HG03103 (cell line): ENCODE measurements around the gene ABI1.
A peak's percentile ranks its signal among the peaks of the same experiment; 100 is the strongest.

Experiments used
- ATAC-seq: cut with Tn5 transposase; IDR thresholded peaks from one replicate; pipeline ENCODE4 v1.9.1; 2021; ENCODE audit warnings: low read depth; ENCODE audit not compliant: unreplicated experiment

ABI1 gene

GRCh38 chr10:26777686-26778085 lies 83.1 kb downstream of the ABI1 start:
- no peak for ATAC-seq

GRCh38 chr10:26776258-26776657 lies 84.5 kb downstream of the ABI1 start:
- no peak for ATAC-seq

DNA sequence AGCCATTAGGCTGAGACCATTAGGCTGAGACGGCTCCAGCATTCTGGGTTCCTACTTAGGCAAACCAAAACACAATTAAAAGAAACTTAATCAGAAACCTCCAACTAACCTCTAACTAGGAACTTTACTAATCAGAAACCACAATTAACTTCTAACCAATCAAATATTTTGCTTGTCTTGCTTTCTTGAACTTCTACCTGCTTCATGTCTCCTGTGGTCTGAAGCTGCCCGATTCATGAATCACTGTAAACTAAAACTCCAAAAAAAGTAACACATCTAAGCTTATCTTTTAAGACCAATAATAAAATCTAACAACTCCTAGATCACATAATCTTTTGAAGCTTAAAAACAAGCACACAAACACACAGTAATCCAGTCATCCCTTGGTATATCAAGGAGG lies 87.1 kb downstream of the ABI1 start:
- ATAC-seq = no peak

GRCh38 chr10:26770069-26770468 lies 90.7 kb downstream of the ABI1 start:
- ATAC-seq = no peak

DNA sequence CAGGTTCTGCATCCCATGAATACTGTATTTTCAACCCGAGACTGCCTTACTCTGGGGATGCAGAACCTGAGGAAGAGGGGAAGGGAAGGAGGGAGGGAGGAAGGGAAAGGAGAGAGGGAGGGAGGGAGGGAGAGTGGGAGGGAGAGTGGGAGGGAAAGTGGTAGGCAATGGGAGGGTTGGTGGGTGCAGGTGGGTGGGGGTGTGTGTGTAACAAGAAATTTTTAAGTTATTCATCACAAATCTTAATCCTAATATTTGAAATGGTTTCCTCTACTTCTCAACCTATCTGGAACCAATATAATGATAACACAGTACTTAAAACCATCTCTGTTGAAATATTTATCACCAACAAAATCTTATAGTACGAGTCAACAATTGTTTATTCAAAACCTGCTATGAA lies 95.2 kb downstream of the ABI1 start:
- no peak for ATAC-seq

DNA sequence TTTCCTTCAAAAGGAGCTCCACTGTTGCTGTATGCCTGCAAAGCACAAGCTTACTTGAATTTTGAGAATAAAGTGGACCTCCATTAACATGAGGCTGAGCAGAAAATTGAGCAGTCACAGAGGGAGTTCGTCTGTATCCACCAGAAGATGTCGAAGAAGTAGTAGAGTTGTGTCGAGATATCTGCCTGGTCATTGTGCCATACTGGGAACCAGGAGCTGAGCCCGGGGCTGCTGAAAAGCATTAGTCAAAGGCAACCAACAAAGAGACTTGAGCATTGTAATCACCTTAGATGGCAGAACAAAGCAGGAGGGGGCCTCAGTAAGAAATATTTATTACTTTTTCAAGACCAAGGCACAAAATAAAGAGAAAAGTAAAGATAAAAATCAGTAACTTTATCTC lies 101.8 kb downstream of the ABI1 start:
- no peak for ATAC-seq

- ATAC-seq = peak; percentile 91
Measured at GRCh38 chr10:26755443-26755903, 105.3 kb downstream of the ABI1 start.

DNA sequence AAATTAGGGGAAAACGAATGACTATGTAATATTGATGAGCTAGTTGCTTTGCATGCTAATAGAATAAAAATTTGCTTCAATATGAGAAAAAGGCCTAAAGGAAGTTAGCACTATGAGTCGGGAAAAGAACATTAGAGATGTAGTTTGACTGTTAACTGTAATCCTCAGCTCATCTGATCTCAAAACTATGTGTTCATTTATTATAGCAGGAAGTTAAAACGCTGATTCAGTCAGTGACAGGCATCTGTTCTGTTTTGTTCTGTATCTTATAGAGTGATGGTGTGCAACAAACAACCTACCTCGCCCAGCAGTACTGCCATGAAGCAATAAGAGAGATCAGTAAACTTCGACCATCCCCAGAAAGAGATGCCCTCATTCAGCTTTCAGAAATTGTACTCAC lies 114.7 kb downstream of the ABI1 start:
- no peak for ATAC-seq

- ATAC-seq = no peak
Measured at GRCh38 chr10:26743841-26744240, 116.9 kb downstream of the ABI1 start.

- no peak for ATAC-seq
Measured at GRCh38 chr10:26743091-26743490, 117.7 kb downstream of the ABI1 start.

DNA sequence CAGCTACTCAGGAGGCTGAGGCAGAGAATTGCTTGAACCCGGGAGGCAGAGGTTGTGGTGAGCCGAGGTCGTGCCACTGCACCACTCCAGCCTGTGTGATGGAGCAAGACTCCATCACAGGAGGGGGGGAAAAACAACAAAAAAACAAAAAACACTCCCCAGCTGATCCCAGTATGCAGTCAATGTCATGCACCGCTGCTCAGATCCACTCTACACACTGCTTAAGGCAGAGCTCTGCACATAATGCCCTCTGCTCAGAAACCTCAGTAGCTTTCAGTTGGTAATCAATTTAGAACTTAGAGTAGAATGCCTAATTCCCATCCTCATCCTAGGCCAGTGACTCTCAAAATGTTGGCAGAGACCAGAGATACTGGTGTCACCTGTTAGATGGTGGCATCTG lies 119.4 kb downstream of the ABI1 start:
- ATAC-seq = no peak

DNA sequence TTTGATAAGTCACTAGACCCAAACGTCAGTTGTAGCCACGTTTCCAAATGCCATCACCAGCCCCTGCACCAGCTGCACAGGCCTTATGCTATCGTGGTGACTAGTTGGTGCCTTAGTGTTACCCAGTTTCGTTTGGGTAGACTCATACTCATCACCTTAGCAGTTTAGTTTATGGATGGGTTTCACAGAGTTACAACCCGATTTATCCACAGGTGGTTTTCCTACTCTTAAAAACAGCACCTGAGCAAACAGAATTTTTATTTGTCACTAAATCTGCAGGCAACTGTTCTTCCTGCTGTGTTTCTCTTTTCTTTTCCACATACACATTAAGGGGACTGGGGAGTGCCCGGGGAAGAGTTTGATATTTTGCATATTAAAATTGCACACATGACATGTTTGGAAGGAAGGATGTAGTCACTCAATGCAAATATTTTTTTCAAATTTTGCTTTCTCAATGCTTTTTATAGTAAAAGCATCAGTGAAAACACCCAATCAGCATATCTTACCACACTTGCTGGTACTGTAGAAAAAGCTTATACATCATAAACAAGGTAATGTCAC lies 121.6 kb downstream of the ABI1 start:
- ATAC-seq = peak; percentile 34

GRCh38 chr10:26738301-26738911 lies 122.4 kb downstream of the ABI1 start:
- ATAC-seq = no peak

GRCh38 chr10:26737730-26738129 lies 123.0 kb downstream of the ABI1 start:
- peak; percentile 65 for ATAC-seq

DNA sequence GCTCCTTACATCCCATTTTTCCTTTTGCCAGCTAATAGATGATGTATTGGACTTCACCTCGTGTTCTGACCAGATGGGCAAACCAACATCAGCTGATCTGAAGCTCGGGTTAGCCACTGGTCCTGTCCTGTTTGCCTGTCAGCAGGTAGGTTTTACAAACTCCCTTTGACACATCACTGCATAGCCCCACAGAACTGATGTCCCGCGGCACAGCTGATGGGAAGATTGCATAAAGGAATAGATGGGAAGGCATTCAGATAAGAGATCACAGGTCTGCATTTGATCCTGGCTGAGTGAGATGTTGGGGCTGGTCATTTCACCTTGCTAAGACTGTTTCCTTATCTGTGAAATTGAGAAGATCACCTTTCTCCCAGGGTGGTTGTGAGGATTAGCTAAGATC lies 125.3 kb downstream of the ABI1 start:
- ATAC-seq = no peak

DNA sequence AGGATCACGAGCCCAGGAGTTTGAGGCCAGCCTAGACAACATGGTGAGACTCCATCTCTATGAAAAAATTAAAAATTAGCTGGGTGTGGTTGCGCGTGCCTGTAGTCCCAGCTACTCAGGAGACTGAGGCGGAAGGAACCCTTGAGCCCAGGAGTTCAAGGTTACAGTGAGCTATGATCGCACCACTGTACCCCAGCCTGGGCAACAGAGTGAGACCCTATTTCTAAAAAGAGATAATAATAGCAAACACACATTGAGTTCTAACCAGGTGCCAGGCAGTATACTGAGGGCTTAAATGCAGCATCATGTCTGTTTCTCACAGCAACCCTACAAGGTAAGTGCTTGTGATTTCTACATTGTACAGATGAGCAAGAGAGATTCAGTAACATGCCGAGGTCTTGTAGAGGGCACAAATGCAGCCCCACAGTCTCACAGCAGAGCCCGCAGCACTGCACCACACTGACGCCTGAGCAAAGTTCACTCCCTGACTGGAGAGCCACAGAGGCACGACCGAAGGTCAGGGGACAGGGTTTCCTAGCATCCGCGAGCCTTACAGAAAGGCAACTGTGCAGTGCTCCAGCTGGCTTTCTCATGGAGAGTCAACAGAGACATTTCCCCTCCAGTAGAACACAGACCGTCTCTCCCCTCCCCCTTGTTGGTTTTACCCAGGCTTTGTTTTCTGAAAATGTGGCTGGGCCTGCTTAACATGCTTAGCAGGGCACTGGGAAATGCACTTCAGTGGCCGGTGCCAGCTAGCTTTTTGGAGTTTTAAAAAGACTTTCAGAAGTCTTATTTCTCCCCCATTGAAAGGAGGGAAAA lies 126.8 kb downstream of the ABI1 start:
- no peak for ATAC-seq

- no peak for ATAC-seq
Measured at GRCh38 chr10:26730552-26730951, 130.2 kb downstream of the ABI1 start.

DNA sequence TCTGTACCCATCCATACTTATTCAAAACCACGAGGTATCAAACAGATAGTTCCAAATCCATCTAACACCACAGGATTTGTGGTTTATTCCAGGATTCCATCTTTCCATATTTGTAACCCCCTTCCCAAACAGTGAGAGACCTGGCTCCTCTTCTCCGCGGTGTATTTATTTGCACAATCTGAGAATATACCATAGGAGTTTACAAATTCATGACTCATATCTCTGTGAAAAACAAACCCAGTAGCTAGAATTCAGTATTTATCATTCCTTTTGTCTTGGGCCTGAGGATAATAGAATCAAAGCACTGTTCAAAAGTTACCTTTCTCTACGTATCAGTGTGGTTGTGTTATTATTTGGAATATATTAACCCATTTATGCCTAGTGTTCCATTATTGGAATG lies 131.4 kb downstream of the ABI1 start:
- ATAC-seq = no peak

GRCh38 chr10:26728957-26729356 lies 131.8 kb downstream of the ABI1 start:
- no peak for ATAC-seq

- ATAC-seq = no peak
Measured at GRCh38 chr10:26727005-26727404, 133.8 kb downstream of the ABI1 start.

DNA sequence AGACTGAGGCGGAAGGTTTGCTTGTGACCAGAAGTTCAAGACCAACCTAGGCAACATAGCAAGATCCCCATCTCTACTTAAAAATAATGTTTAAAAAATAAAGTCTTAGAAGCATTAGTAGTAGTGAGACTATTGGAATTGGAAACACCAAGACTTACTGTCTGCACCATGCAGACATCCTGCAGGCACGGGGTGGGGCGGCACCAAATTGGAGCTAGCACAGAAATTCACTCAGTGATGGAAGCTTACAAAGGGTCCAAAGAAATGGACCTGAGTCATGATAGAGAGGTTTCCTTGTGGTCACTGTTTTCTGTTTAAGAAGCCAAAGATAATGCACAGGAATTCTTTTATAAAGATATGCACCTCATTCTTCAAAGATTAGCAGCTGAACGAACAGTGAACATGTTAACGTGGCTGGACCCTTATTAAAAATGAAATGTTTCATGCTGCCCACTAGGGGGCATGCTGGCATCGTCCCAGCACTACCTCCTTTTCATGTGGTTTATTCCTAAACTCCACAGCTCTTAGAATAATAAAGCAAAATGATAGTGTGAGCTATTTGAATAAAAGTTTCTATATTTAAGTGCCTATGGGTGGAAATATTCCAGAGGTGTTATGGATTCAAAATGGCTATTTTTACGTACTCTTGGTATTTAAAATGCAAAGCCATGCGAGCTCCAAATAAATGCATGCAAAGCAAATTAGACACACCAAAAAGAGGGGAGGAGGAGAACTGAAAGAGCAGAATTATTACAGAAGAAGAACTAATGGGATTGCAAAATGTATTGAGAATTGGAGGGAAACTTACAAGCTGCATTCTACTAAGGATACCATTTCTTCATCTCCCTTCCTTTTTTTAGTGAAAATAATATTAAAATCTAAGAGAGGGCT lies 134.7 kb downstream of the ABI1 start:
- peak; percentile 67 for ATAC-seq
